ENCODE measurements around the gene ASIC2. TPM values are rescaled to one million over a fixed set of nuclear protein-coding genes. Genes with fewer than 3 reads are reported as not detected.

The ASIC2 gene
- total RNA-seq, 1 experiment from 2014 or later: 0.09 TPM

GRCh38 chr17:33115366-33115765 lies 177.7 kb downstream of the ASIC2 start:
- no peak overlapping the region for H3K4me2 ChIP-seq
- no peak for DNase-seq

GRCh38 chr17:33113991-33114370 lies 179.1 kb downstream of the ASIC2 start:
- H3K4me2 ChIP-seq: no peak overlapping the region
- intact Hi-C loops (cut with micrococcal nuclease; ENCODE audit: unreplicated experiment): no loop called here
- CTCF ChIA-PET: no interaction called here
- H4K20me1 ChIP-seq (ENCODE audit: insufficient read depth): no peaks in the 10 kb centered on the region
- POLR2A ChIA-PET (ENCODE audit: unreplicated experiment): no interaction called here
- no peak for DNase-seq
- H3F3A ChIP-seq (ENCODE audit: insufficient read depth, low read depth): no peaks in the 10 kb centered on the region; the same call in 1 of the 2 replicates
- peaks cover 4% of the 10 kb centered on the region; the same call in 1 of the 2 replicates for H3K4me1 ChIP-seq (replicated peaks; ENCODE audit: insufficient read depth)
- H3K9me2 ChIP-seq (ENCODE audit: insufficient read depth): no peaks in the 10 kb centered on the region
- no peaks in the 10 kb centered on the region for H3K79me2 ChIP-seq (ENCODE audit: low read depth)
- no peak overlapping the region for H3K27ac ChIP-seq
- no peak overlapping the region for H3K4me3 ChIP-seq
- TF ChIP-seq CTCF (conservative IDR thresholded peaks at IDR 0.05) (no peak), EZH2 (IDR thresholded peaks at IDR 0.05; ENCODE audit: low read depth) (no peak)
- H3K27me3 ChIP-seq (ENCODE audit: insufficient read depth, low read depth): no peaks in the 10 kb centered on the region
- H3K9me3 ChIP-seq (ENCODE audit: insufficient read depth, low read depth): no peaks in the 10 kb centered on the region
- BruUV-seq (replicated peaks): no TSS peak
- H2AFZ ChIP-seq: no peak overlapping the region
- no peaks in the 10 kb centered on the region for H3K36me3 ChIP-seq (ENCODE audit: low read depth)

More at GRCh38 chr17:33115366-33115765, 177.7 kb downstream of the ASIC2 start:
- TF ChIP-seq CTCF (conservative IDR thresholded peaks at IDR 0.05) (no peak), EZH2 (IDR thresholded peaks at IDR 0.05; ENCODE audit: low read depth) (no peak)
- intact Hi-C loops (cut with micrococcal nuclease; ENCODE audit: unreplicated experiment): no loop called here
- H3K36me3 ChIP-seq (ENCODE audit: low read depth): no peaks in the 10 kb centered on the region
- H3K79me2 ChIP-seq (ENCODE audit: low read depth): no peaks in the 10 kb centered on the region
- no peaks in the 10 kb centered on the region; the same call in 1 of the 2 replicates for H3F3A ChIP-seq (ENCODE audit: insufficient read depth, low read depth)
- H2AFZ ChIP-seq: no peak overlapping the region
- H4K20me1 ChIP-seq (ENCODE audit: insufficient read depth): no peaks in the 10 kb centered on the region
- BruUV-seq (replicated peaks): no TSS peak
- POLR2A ChIA-PET (ENCODE audit: unreplicated experiment): no interaction called here
- CTCF ChIA-PET: no interaction called here
- no peaks in the 10 kb centered on the region for H3K9me2 ChIP-seq (ENCODE audit: insufficient read depth)
- no peaks in the 10 kb centered on the region for H3K27me3 ChIP-seq (ENCODE audit: insufficient read depth, low read depth)
- peaks cover 4% of the 10 kb centered on the region; the same call in 1 of the 2 replicates for H3K4me1 ChIP-seq (replicated peaks; ENCODE audit: insufficient read depth)
- H3K4me3 ChIP-seq: no peak overlapping the region
- H3K27ac ChIP-seq: no peak overlapping the region
- H3K9me3 ChIP-seq (ENCODE audit: insufficient read depth, low read depth): no peaks in the 10 kb centered on the region

GRCh38 chr17:33113276-33113990 lies 179.7 kb downstream of the ASIC2 start:
- Histone ChIP-seq H3K9me2 (ENCODE audit: insufficient read depth) (no peaks in the 10 kb centered on the region), H4K20me1 (ENCODE audit: insufficient read depth) (no peaks in the 10 kb centered on the region), H3K4me1 (replicated peaks; ENCODE audit: insufficient read depth) (peaks cover 4% of the 10 kb centered on the region; the same call in 1 of the 2 replicates), H3K27me3 (ENCODE audit: insufficient read depth, low read depth) (no peaks in the 10 kb centered on the region), H3K36me3 (ENCODE audit: low read depth) (no peaks in the 10 kb centered on the region), H3F3A (ENCODE audit: insufficient read depth, low read depth) (no peaks in the 10 kb centered on the region; the same call in 1 of the 2 replicates), H2AFZ (no peak overlapping the region), H3K9me3 (ENCODE audit: insufficient read depth, low read depth) (no peaks in the 10 kb centered on the region), H3K4me3 (no peak overlapping the region), H3K79me2 (ENCODE audit: low read depth) (no peaks in the 10 kb centered on the region), H3K4me2 (no peak overlapping the region), H3K27ac (no peak overlapping the region)
- DNase-seq: peak in 1 of 2 experiments; percentile 8
- CTCF ChIA-PET: no interaction called here
- intact Hi-C loops (cut with micrococcal nuclease; ENCODE audit: unreplicated experiment): no loop called here
- POLR2A ChIA-PET (ENCODE audit: unreplicated experiment): no interaction called here
- TF ChIP-seq EZH2 (IDR thresholded peaks at IDR 0.05; ENCODE audit: low read depth) (no peak), CTCF (conservative IDR thresholded peaks at IDR 0.05) (no peak)
- BruUV-seq (replicated peaks): no TSS peak
